Activated T-helper 17 cell treated with anti-CD3 and anti-CD28 coated beads, Interleukin-2, amount 50 U/mL, for 72 hours (primary cell): ENCODE data around the gene DDA1. TPM values are rescaled to one million over a fixed set of nuclear protein-coding genes. Genes with fewer than 3 reads are reported as not detected.
"Not testable (repeated sequence)": the region's sequence is repeated elsewhere in the genome, so short reads cannot be mapped to it uniquely, and the experiment has no call there.

ENCODE experiments used
- ATAC-seq: fragments of 150-1000 bp; cut with Tn5 transposase; replicated peaks from 2 replicates; pipeline ENCODE4 v1.10.0; 2021; ENCODE audit warnings: mild to moderate bottlenecking, moderate library complexity
- H3K27ac Mint-ChIP-seq: one replicate; pipeline ENCODE4 v1.8.0; 2022; ENCODE audit warnings: mixed read lengths
- H3K27me3 Mint-ChIP-seq: one replicate; pipeline ENCODE4 v1.8.0; 2022; ENCODE audit warnings: mixed read lengths
- H3K36me3 Mint-ChIP-seq: one replicate; pipeline ENCODE4 v1.8.0; 2022; ENCODE audit warnings: low read depth, mild to moderate bottlenecking, mixed read lengths
- H3K4me1 Mint-ChIP-seq: one replicate; pipeline ENCODE4 v1.8.0; 2022; ENCODE audit warnings: mixed read lengths
- H3K4me3 Mint-ChIP-seq: one replicate; pipeline ENCODE4 v1.8.0; 2022; ENCODE audit warnings: mild to moderate bottlenecking, mixed read lengths
- H3K9me3 Mint-ChIP-seq: one replicate; pipeline ENCODE4 v1.8.0; 2022; ENCODE audit warnings: mixed read lengths
- total RNA-seq, 2 donors: library from RNA; stranded (reverse); gene quantifications; one replicate each; pipeline ENCODE4 v1.2.3, GENCODE V29; 2022

DDA1 gene
- 10 to 100 TPM; 27.8 to 45.8 TPM for total RNA-seq

GRCh38 chr19:17309198-17309964 is at the start of gene DDA1:
Gene DDA1 (plus strand): TSS chr19:17309563. CDS start chr19:17309655, 92 bp downstream.
- Mint-ChIP-seq H3K27ac (peak within 1 kb of the TSS; percentile 94), H3K9me3 (no peaks in the 10 kb centered on the region), H3K36me3 (peaks cover 31% of the 10 kb centered on the region), H3K4me1 (peaks cover 21% of the 10 kb centered on the region), H3K4me3 (peak within 1 kb of the TSS; percentile 90), H3K27me3 (no peaks in the 10 kb centered on the region)
- peak; percentile 86 for ATAC-seq

DNA sequence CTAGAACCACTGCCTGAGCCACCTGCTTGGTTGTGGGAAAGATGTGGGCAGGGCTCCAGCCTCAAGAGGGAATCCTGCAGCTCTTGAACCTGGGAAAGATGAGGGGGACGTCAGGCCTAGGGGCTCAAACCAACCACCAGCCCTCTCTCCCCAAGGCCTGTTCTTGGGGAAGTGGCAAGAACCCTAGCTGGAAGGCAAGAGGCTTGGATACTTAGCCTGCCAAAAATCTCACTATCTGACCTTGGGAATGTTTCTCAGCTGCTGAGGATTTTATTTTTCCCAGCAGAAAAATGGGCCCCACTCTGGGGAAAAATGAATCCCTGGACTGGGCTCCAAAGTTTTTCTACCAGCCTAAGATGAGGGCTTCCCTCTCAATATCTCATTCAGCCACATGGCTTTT is 49.4 kb upstream of the DDA1 start:
- ATAC-seq, result no peak
- H3K27me3 Mint-ChIP-seq, result no peaks in the 10 kb centered on the region
- peaks cover 6% of the 10 kb centered on the region for H3K4me1 Mint-ChIP-seq
- no peaks in the 10 kb centered on the region for H3K9me3 Mint-ChIP-seq
- H3K36me3 Mint-ChIP-seq, result no peaks in the 10 kb centered on the region
- no peak overlapping the region for H3K27ac Mint-ChIP-seq
- H3K4me3 Mint-ChIP-seq, result no peak overlapping the region

GRCh38 chr19:17260842-17261325 is 48.5 kb upstream of the DDA1 start:
- peak; percentile 100 for ATAC-seq
- no peaks in the 10 kb centered on the region for H3K36me3 Mint-ChIP-seq

GRCh38 chr19:17262557-17262956 is 46.8 kb upstream of the DDA1 start:
- Mint-ChIP-seq H3K27ac (no peak overlapping the region), H3K27me3 (no peaks in the 10 kb centered on the region), H3K36me3 (peaks cover 6% of the 10 kb centered on the region), H3K9me3 (no peaks in the 10 kb centered on the region), H3K4me3 (no peak overlapping the region), H3K4me1 (peaks cover 6% of the 10 kb centered on the region)
- no peak for ATAC-seq

More at GRCh38 chr19:17260842-17261325, 48.5 kb upstream of the DDA1 start:
- H3K9me3 Mint-ChIP-seq, result no peaks in the 10 kb centered on the region
- H3K4me3 Mint-ChIP-seq, result no peak overlapping the region
- peaks cover 6% of the 10 kb centered on the region for H3K4me1 Mint-ChIP-seq
- H3K27ac Mint-ChIP-seq, result peak overlapping the region; percentile 0
- no peaks in the 10 kb centered on the region for H3K27me3 Mint-ChIP-seq

DNA sequence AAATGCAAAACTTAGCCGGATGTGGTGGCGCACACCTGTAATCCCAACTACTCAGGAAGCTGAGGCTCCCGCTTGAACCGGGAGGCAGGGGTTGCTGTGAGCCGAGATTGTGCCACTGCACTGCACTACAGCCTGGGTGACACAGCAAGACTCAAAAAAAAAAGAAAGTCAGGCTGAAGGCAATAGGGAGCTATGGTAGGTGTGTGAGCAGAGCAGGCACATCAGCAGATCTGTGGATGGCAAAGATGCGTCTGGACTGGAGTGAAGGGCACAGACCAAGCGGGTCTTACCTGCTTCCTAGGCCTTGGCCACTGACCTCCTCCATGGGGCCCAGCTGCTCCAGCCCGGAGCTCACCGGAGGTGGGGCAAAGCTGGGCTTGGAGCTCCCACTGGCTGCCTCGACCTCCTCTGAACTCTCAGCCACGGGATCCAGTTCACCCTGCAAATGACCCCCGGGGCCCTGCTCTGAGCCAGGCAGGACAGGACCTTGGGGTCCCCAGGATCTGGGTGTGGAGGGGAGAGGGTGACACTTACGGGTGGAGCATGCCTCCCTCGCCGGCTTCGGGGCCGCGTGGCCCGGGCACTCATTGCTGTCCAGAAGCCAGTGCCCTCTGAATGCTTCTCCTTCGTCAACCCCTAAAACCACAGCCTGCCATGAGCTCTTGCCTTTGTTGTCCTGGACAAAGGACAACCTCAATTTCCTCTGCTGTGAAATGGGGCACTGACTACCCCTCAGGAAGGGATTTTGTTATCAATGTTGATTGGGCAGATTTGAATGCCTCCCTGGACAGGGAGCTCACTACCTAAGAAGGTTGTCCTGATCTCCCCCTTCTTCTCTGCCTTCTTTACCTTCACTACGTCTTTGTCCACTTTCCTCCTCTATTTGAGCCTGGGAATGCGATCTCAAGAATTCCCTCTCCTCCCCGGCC is 45.4 kb upstream of the DDA1 start:
- H3K9me3 Mint-ChIP-seq, result no peaks in the 10 kb centered on the region
- peaks cover 13% of the 10 kb centered on the region for H3K36me3 Mint-ChIP-seq
- ATAC-seq, result no peak
- H3K4me1 Mint-ChIP-seq, result peaks cover 6% of the 10 kb centered on the region
- H3K27ac Mint-ChIP-seq, result no peak overlapping the region
- H3K27me3 Mint-ChIP-seq, result no peaks in the 10 kb centered on the region
- H3K4me3 Mint-ChIP-seq, result no peak overlapping the region

GRCh38 chr19:17264641-17264979 is 44.8 kb upstream of the DDA1 start, which contains the start of gene USHBP1:
Gene USHBP1 (minus strand): TSS chr19:17264745. CDS start chr19:17264299, 446 bp downstream.
- Mint-ChIP-seq H3K27ac (no peak within 1 kb of the TSS), H3K4me1 (peaks cover 6% of the 10 kb centered on the region), H3K27me3 (no peaks in the 10 kb centered on the region), H3K36me3 (peaks cover 20% of the 10 kb centered on the region), H3K9me3 (no peaks in the 10 kb centered on the region), H3K4me3 (no peak within 1 kb of the TSS)
- ATAC-seq, result no peak

DNA sequence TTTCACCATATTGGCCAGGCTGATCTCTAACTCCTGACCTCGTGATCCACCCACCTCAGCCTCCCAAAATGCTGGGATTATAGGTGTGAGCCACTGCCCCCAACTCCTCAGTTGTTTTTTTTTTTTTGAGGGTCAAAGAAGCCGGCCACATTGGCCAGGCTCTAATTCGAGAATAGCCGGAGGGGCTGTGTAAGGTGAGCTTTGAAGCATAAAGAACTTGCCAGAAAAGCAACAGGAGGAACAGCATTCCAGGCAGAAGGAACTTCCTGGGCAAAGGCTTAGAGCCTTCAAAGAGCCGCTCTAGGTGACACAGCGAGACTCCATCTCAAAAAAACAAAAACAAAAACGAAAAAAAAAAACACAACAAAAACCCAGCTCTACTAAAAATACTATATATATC is 43.3 kb upstream of the DDA1 start:
- peaks cover under 1% of the 10 kb centered on the region for H3K4me1 Mint-ChIP-seq
- no peaks in the 10 kb centered on the region for H3K27me3 Mint-ChIP-seq
- no peak overlapping the region for H3K4me3 Mint-ChIP-seq
- no peak overlapping the region for H3K27ac Mint-ChIP-seq
- peaks cover 34% of the 10 kb centered on the region for H3K36me3 Mint-ChIP-seq
- no peak for ATAC-seq
- H3K9me3 Mint-ChIP-seq, result no peaks in the 10 kb centered on the region

GRCh38 chr19:17266589-17266974 is 42.8 kb upstream of the DDA1 start:
- no peaks in the 10 kb centered on the region for H3K27me3 Mint-ChIP-seq

DNA sequence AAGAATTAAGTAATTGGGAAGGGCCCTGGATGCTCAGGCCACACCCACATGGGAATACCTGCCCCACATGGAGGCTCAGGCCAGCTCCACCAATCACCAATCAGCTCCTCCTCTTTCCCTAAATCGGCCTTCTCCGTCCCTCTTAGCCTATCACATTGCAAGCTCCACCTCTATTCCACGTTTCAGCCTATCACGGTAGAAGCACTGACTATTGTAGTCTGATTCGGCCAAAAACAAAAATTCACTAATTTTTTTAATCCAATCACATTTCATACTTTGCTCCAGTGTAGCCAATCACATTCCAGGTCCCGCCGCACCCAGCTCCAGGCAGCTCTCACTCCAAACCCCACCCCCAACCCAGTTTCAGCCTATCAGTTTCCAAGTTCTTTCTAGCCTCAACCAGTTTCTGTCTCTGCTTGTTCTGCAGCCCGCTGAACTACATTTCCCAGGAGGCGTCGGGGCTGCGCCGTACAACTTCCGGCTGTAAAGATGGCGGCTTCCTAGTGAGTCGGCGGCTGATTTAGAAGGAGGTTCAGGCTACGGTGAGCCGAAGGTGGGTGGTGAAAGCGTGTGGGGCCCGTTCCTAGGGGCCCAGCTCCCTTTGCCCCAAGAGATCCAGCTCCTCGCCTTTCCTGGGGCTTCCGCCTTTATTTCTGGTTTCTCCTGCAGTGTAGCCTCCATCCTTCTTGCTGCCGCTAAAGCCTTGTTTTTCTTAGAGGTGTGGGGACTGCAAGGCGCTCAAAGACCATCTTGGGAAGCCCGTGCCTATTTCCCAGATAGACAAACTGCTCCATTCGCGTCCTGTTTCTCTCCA is 42.2 kb upstream of the DDA1 start, which contains the start of gene BABAM1:
Gene BABAM1, plus strand, starts transcription at position 469 of the 814 bp plus-strand sequence. CDS start 1,364 bp downstream, outside the sequence.
- Mint-ChIP-seq H3K9me3 (no peaks in the 10 kb centered on the region), H3K36me3 (peaks cover 44% of the 10 kb centered on the region), H3K4me1 (no peaks in the 10 kb centered on the region), H3K27ac (peak within 1 kb of the TSS; percentile 72), H3K27me3 (no peaks in the 10 kb centered on the region), H3K4me3 (peak within 1 kb of the TSS; percentile 90)
- peak; percentile 96 for ATAC-seq

More at GRCh38 chr19:17266589-17266974, 42.8 kb upstream of the DDA1 start:
- Mint-ChIP-seq H3K9me3 (no peaks in the 10 kb centered on the region), H3K4me1 (no peaks in the 10 kb centered on the region), H3K4me3 (peak overlapping the region; percentile 90), H3K36me3 (peaks cover 39% of the 10 kb centered on the region), H3K27ac (peak overlapping the region; percentile 72)
- no peak for ATAC-seq

- H3K36me3 Mint-ChIP-seq, result peaks cover 55% of the 10 kb centered on the region
- H3K27me3 Mint-ChIP-seq, result no peaks in the 10 kb centered on the region
- H3K4me1 Mint-ChIP-seq, result no peaks in the 10 kb centered on the region
- no peak overlapping the region for H3K27ac Mint-ChIP-seq
- no peak for ATAC-seq
- H3K9me3 Mint-ChIP-seq, result no peaks in the 10 kb centered on the region
- H3K4me3 Mint-ChIP-seq, result peak overlapping the region; percentile 90
These were observed 40.6 kb upstream of the DDA1 start for GRCh38 chr19:17268754-17269153.

GRCh38 chr19:17274892-17275291 is 34.5 kb upstream of the DDA1 start:
- H3K36me3 Mint-ChIP-seq, result peaks cover 81% of the 10 kb centered on the region
- H3K9me3 Mint-ChIP-seq, H3K4me3 Mint-ChIP-seq, H3K27ac Mint-ChIP-seq, ATAC-seq, H3K4me1 Mint-ChIP-seq, H3K27me3 Mint-ChIP-seq: not testable (repeated sequence)

- H3K27ac Mint-ChIP-seq, result no peak overlapping the region
- peaks cover 74% of the 10 kb centered on the region for H3K36me3 Mint-ChIP-seq
- no peaks in the 10 kb centered on the region for H3K9me3 Mint-ChIP-seq
- H3K4me1 Mint-ChIP-seq, result no peaks in the 10 kb centered on the region
- H3K27me3 Mint-ChIP-seq, result no peaks in the 10 kb centered on the region
- no peak for ATAC-seq
- H3K4me3 Mint-ChIP-seq, result no peak overlapping the region
These were observed 33.8 kb upstream of the DDA1 start for GRCh38 chr19:17275441-17276175.

DNA sequence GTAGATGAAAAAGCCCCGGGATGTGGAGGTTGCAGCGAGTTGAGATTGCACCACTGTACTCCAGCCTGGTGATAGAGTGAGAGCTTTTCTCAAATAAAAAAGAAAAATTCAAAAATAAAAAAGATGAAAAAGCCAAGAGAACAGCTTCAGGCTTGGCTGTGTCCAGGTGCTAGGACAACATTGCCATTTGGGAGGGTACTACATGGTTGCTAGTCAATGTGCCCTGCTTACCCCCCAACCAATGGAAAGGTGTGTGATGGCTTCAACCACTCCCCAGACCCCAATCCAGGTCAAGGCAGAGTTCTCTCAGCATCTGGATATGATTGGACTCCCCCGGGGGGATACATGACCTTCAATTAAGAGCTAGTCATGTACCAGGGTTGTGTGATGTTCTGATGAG is 29.9 kb upstream of the DDA1 start:
- Mint-ChIP-seq H3K27me3 (no peaks in the 10 kb centered on the region), H3K27ac (no peak overlapping the region), H3K4me1 (no peaks in the 10 kb centered on the region), H3K9me3 (no peaks in the 10 kb centered on the region), H3K36me3 (peaks cover 43% of the 10 kb centered on the region), H3K4me3 (no peak overlapping the region)
- ATAC-seq, result no peak
